NCI-H2196 (cell line): Measurements from ENCODE around the gene GALNT9.
"Not testable (repeated sequence)": the region's sequence is repeated elsewhere in the genome, so short reads cannot be mapped to it uniquely, and the experiment has no call there.

ENCODE experiments used
- DNase-seq: peaks from one replicate; lab custom pipeline; 2025; ENCODE audit not compliant: unreplicated experiment; lab: John Stamatoyannopoulos, UW

GALNT9 gene

DNA sequence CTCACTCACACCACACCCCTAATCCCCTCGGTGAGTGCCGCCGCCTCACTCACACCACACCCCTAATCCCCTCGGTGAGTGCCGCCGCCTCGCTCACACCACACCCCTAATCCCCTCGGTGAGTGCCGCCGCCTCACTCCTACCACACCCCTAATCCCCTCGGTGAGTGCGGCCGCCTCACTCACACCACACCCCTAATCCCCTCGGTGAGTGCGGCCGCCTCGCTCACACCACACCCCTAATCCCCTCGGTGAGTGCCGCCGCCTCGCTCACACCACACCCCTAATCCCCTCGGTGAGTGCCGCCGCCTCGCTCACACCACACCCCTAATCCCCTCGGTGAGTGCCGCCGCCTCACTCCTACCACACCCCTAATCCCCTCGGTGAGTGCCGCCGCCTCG, 179.9 kb downstream of the GALNT9 start:
- DNase-seq: not testable (repeated sequence)

DNA sequence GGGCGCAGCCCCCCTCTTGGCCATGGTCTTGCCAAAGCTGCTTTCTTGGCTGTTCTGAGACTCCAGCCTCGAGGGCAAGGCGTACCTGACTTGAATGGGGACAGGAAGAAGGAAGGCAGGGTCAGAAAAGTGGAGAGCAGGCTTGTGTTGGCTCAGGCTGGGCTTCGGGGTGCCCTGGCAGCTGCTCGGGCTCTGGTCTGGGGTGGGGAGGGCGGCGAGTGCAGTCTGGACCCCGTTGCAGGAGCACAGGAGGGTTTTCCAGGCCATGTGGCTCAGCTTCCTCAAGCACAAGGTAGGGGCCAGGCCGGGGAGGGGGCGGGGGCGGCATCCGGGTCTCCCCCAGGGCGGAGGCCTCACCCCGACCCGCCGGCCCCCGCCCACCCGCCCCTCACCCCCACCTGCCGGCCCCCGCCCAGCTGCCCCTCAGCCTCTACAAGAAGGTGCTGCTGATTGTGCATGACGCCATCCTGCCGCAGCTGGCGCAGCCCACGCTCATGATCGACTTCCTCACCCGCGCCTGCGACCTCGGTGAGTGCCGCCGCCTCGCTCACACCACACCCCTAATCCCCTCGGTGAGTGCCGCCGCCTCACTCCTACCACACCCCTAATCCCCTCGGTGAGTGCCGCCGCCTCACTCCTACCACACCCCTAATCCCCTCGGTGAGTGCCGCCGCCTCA, 180.9 kb downstream of the GALNT9 start:
- no peak for DNase-seq

DNA sequence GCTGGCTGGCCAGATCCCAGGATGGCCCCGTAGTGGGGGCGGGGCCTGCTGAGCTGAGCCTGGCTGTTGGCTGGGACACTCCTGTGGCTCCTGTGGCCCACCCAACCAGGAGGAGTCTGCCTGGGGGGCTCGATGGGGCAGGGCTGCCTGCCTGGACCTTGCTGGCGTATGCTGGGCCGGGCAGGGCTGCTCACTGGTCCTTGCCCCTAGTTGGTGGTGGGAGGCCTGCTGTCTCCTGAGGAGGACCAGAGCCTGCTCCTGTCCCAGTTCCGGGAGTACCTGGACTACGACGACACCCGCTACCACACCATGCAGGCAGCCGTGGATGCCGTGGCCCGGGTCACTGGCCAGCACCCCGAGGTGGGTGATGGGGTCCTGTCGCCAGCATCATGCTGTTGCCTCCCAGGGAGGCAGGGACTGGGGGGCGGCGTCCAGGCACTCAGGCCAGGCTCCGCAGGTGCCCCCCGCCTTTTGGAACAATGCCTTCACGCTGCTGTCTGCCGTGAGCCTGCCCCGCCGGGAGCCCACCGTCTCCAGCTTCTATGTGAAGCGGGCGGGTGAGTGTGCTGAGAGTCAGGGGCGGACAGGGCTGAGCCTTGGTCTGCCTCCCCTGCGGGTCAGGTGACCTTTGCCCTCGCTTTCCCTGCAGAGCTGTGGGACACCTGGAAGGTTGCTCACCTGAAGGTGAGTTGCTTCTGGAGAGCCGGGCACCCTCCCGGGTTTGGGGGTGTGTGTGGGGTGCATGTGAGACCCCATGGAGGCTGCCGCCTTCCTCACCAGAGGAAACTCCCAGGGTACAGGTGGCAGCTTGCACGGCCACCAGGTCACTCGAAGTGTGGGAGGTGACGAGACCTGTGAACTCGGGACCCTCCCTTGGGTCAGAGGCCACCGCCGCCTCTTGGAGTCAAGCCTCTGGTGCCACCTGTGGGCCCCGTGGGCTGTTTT, 181.7 kb downstream of the GALNT9 start:
- no peak for DNase-seq

DNA sequence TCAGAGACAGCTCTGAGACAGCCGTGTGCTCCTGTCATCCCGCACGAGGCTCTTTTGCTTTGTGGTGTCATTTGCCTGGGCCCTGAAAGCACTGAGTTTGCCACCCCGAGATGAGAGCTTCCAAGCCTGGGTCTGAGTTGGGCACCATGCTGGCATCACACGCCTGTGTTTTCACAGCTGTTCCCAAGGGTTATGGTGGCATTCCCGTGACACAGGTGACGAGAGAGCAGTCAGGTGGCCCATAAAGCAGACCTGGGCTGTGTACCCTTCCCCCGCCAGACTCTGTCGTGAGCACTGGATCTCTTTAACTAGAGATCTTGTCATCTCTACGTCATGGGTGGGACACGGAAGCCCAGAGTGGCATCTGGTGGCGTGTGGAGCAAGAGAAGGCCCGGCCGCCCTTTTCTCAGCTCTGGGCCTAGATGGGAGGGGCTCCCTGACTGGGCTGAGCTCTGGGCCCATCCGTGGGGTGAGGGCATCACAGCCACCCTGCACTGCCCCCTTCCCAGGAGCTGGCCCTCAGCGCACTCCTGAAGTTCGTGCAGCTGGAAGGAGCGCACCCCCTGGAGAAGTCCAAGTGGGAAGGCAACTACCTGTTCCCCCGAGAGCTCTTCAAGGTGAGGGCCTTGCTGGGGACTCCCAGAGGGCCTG, 182.5 kb downstream of the GALNT9 start:
- no peak for DNase-seq
